HepG2 (cell line): ENCODE measurements around the gene CEBPB. TPM values are rescaled to one million over a fixed set of nuclear protein-coding genes. Genes with fewer than 3 reads are reported as not detected.

ENCODE experiments used
- BRF2 ChIP-seq: sonication (generic); formaldehyde crosslinking; IDR thresholded peaks from 2 replicates; pipeline ENCODE4 v1.8.1; 2022; ENCODE audit warnings: mild to moderate bottlenecking, missing genetic modification reagents
- FOXP1 ChIP-seq, 2 experiments: fragments of 450-650 bp in 1 of 2; IDR thresholded peaks; 2 replicates each; pipeline ENCODE4 v1.6.1; 2017 to 2018; ENCODE audit warnings: antibody characterized with exemption in 1 of 2
- HDAC2 ChIP-seq: sonication (generic); formaldehyde crosslinking; IDR thresholded peaks from 2 replicates; pipeline ENCODE4 v1.4.0; 2020; ENCODE audit warnings: missing genetic modification reagents
- HMGA1 ChIP-seq: sonication (generic); formaldehyde crosslinking; conservative IDR thresholded peaks from 2 replicates; pipeline ENCODE4 v1.4.0; 2020; ENCODE audit warnings: missing genetic modification reagents
- IKZF4 ChIP-seq: sonication (generic); formaldehyde crosslinking; IDR thresholded peaks from 2 replicates; pipeline ENCODE4 v1.5.1; 2020; ENCODE audit warnings: borderline replicate concordance, mild to moderate bottlenecking, low read depth, missing genetic modification reagents; ENCODE audit errors: not compliant biosample characterization
- KAT8 ChIP-seq: IDR thresholded peaks from 2 replicates; pipeline ENCODE4 v1.6.1; 2016; ENCODE audit warnings: missing genetic modification reagents, missing compliant biosample characterization
- NAIF1 ChIP-seq: sonication (generic); formaldehyde crosslinking; IDR thresholded peaks from 2 replicates; pipeline ENCODE4 v1.5.0; 2020; ENCODE audit warnings: mild to moderate bottlenecking, missing genetic modification reagents, borderline replicate concordance
- NCOA1 ChIP-seq: sonication (generic); formaldehyde crosslinking; IDR thresholded peaks from 2 replicates; pipeline ENCODE4 v1.9.0; 2021; ENCODE audit warnings: missing genetic modification reagents
- SRSF9 ChIP-seq: fragments of 200-400 bp; formaldehyde crosslinking; IDR thresholded peaks from 2 replicates; pipeline ENCODE4 v1.6.1; 2018; ENCODE audit warnings: borderline replicate concordance, mild to moderate bottlenecking, low read depth, low read length; ENCODE audit not compliant: insufficient read depth, poor library complexity, severe bottlenecking
- TP53 ChIP-seq: sonication (generic); formaldehyde crosslinking; conservative IDR thresholded peaks from 2 replicates; pipeline ENCODE4 v1.4.0; 2020; ENCODE audit warnings: missing genetic modification reagents
- U2AF1 ChIP-seq: fragments of 200-400 bp; formaldehyde crosslinking; optimal IDR thresholded peaks from 2 replicates; pipeline ENCODE3; 2017; ENCODE audit warnings: mild to moderate bottlenecking, low read depth, low read length
- ZC3H4 ChIP-seq: sonication (generic); formaldehyde crosslinking; IDR thresholded peaks from 2 replicates; pipeline ENCODE4 v1.4.0; 2020; ENCODE audit warnings: missing genetic modification reagents, borderline replicate concordance
- ZMYM3 ChIP-seq: sonication (generic); formaldehyde crosslinking; IDR thresholded peaks from 2 replicates; pipeline ENCODE4 v1.5.1; 2020; ENCODE audit warnings: mild to moderate bottlenecking, missing genetic modification reagents
- ZNF256 ChIP-seq: sonication (generic); formaldehyde crosslinking; conservative IDR thresholded peaks from 2 replicates; pipeline ENCODE4 v1.4.0; 2020; ENCODE audit warnings: missing genetic modification reagents
- ZNF333 ChIP-seq: sonication (generic); formaldehyde crosslinking; IDR thresholded peaks from 2 replicates; pipeline ENCODE4 v1.4.0; 2020; ENCODE audit warnings: mild to moderate bottlenecking, missing genetic modification reagents, borderline replicate concordance
- ZNF350 ChIP-seq: sonication (generic); formaldehyde crosslinking; IDR thresholded peaks from 2 replicates; pipeline ENCODE4 v1.4.0; 2020; ENCODE audit warnings: mild to moderate bottlenecking, low read depth, missing genetic modification reagents, borderline replicate concordance
- ZNF354B ChIP-seq: sonication (generic); formaldehyde crosslinking; IDR thresholded peaks from 2 replicates; pipeline ENCODE4 v1.8.0; 2022; ENCODE audit warnings: mild to moderate bottlenecking, missing genetic modification reagents
- ZNF589 ChIP-seq: sonication (generic); formaldehyde crosslinking; conservative IDR thresholded peaks from 2 replicates; pipeline ENCODE4 v1.8.0; 2022; ENCODE audit warnings: mild to moderate bottlenecking, moderate library complexity, missing genetic modification reagents
- ZNF75D ChIP-seq: sonication (generic); formaldehyde crosslinking; IDR thresholded peaks from 2 replicates; pipeline ENCODE4 v1.8.1; 2023; ENCODE audit warnings: missing genetic modification reagents, mild to moderate bottlenecking, borderline replicate concordance
- polyA plus RNA-seq, 8 experiments: library from polyadenylated mRNA; depleted of rRNA in 3 of 8; stranded (reverse) in 7 of 8; unstranded in 1 of 8; fragments of >200 nt; fragmentation: Illumina TruSeq in 4 of 8; extraction: Trizol in 4 of 8; gene quantifications; 2 replicates each; pipeline versions ENCODE4 v1.2.1 to v1.2.3, GENCODE V29; 2011 to 2016; ENCODE audit warnings: low read depth in 4 of 8, missing spikeins in 1 of 8, mixed read lengths in 1 of 8; ENCODE audit not compliant: insufficient read depth in 1 of 8
- total RNA-seq, 5 experiments: library from RNA; depleted of rRNA; stranded (reverse); fragments of >200 nt; fragmentation: Illumina TruSeq; extraction: Trizol; gene quantifications; 2 replicates each; pipeline ENCODE4 v1.2.3, GENCODE V29; 2016; ENCODE audit warnings: low read depth in 1 of 5
- TF ChIP-seq, protein P1 (sequence below): IDR thresholded peaks from 2 replicates; pipeline ENCODE4 v1.6.1; 2012; ENCODE audit warnings: inconsistent platforms
- TF ChIP-seq, protein P2 (sequence below): conservative IDR thresholded peaks from 2 replicates; pipeline ENCODE4 v1.6.1; 2018; ENCODE audit warnings: missing genetic modification reagents
- TF ChIP-seq, protein P3 (sequence below): sonication (generic); formaldehyde crosslinking; IDR thresholded peaks from 2 replicates; pipeline ENCODE4 v1.5.0; 2020; ENCODE audit warnings: missing genetic modification reagents
- TF ChIP-seq, protein P4 (sequence below): sonication (generic); formaldehyde crosslinking; IDR thresholded peaks from 2 replicates; pipeline ENCODE4 v1.4.0; 2020; ENCODE audit warnings: mild to moderate bottlenecking, missing genetic modification reagents
- TF ChIP-seq, protein P5 (sequence below): sonication (generic); formaldehyde crosslinking; conservative IDR thresholded peaks from 2 replicates; pipeline ENCODE4 v1.5.0; 2020; ENCODE audit warnings: missing genetic modification reagents

The CEBPB gene
- total and polyA plus RNA-seq, 2 of the 13 experiments (the other 11 are each of a cell fraction or from before 2014, with no cell fraction given): 18.5 to 28.2 TPM

GRCh38 chr20:50189681-50190250 lies 864 bp upstream of the CEBPB start (continued):
- no peak; the same call in 1 of the 2 replicates for TF ChIP-seq NCOA1 (CRISPR knock-in tag)
- TF ChIP-seq NAIF1 (CRISPR knock-in tag): no peak; the same call in 1 of the 2 replicates
- no peak for TF ChIP-seq HMGA1 (CRISPR knock-in tag)
- TF ChIP-seq, protein P1, sequence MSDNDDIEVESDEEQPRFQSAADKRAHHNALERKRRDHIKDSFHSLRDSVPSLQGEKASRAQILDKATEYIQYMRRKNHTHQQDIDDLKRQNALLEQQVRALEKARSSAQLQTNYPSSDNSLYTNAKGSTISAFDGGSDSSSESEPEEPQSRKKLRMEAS: peak; percentile 37; the same call in 1 of the 2 replicates
- TF ChIP-seq ZNF354B (CRISPR knock-in tag): 0 out of 2 replicates have a peak, but pooled peaks have one; percentile 85
- TF ChIP-seq ZNF256 (CRISPR knock-in tag): no peak
- no peak for TF ChIP-seq FOXP1 (IDR thresholded peaks at IDR 0.05)
- TF ChIP-seq FOXP1 (CRISPR knock-in tag; IDR thresholded peaks at IDR 0.05): peak; percentile 30; the same call in 1 of the 2 replicates
- no peak for TF ChIP-seq ZNF350
- TF ChIP-seq ZC3H4 (CRISPR knock-in tag): peak; percentile 53; the same call in 1 of the 2 replicates
- no peak for TF ChIP-seq ZNF589 (CRISPR knock-in tag)
- TF ChIP-seq, protein P2, sequence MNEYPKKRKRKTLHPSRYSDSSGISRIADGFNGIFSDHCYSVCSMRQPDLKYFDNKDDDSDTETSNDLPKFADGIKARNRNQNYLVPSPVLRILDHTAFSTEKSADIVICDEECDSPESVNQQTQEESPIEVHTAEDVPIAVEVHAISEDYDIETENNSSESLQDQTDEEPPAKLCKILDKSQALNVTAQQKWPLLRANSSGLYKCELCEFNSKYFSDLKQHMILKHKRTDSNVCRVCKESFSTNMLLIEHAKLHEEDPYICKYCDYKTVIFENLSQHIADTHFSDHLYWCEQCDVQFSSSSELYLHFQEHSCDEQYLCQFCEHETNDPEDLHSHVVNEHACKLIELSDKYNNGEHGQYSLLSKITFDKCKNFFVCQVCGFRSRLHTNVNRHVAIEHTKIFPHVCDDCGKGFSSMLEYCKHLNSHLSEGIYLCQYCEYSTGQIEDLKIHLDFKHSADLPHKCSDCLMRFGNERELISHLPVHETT (CRISPR knock-in tag): no peak
- TF ChIP-seq U2AF1: no peak
- TF ChIP-seq, protein P3, sequence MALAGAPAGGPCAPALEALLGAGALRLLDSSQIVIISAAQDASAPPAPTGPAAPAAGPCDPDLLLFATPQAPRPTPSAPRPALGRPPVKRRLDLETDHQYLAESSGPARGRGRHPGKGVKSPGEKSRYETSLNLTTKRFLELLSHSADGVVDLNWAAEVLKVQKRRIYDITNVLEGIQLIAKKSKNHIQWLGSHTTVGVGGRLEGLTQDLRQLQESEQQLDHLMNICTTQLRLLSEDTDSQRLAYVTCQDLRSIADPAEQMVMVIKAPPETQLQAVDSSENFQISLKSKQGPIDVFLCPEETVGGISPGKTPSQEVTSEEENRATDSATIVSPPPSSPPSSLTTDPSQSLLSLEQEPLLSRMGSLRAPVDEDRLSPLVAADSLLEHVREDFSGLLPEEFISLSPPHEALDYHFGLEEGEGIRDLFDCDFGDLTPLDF: no peak
- TF ChIP-seq, protein P4, sequence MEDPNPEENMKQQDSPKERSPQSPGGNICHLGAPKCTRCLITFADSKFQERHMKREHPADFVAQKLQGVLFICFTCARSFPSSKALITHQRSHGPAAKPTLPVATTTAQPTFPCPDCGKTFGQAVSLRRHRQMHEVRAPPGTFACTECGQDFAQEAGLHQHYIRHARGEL: no peak
- TF ChIP-seq KAT8 (CRISPR knock-in tag): no peak; the same call in 1 of the 2 replicates
- peak; percentile 55; the same call in 1 of the 2 replicates for TF ChIP-seq HDAC2 (CRISPR knock-in tag)
- no peak for TF ChIP-seq IKZF4
- TF ChIP-seq SRSF9: no peak
- no peak for TF ChIP-seq ZNF333 (CRISPR knock-in tag)
- no peak for TF ChIP-seq ZNF75D (CRISPR knock-in tag)
- TF ChIP-seq, protein P5, sequence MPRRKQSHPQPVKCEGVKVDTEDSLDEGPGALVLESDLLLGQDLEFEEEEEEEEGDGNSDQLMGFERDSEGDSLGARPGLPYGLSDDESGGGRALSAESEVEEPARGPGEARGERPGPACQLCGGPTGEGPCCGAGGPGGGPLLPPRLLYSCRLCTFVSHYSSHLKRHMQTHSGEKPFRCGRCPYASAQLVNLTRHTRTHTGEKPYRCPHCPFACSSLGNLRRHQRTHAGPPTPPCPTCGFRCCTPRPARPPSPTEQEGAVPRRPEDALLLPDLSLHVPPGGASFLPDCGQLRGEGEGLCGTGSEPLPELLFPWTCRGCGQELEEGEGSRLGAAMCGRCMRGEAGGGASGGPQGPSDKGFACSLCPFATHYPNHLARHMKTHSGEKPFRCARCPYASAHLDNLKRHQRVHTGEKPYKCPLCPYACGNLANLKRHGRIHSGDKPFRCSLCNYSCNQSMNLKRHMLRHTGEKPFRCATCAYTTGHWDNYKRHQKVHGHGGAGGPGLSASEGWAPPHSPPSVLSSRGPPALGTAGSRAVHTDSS: no peak
- TF ChIP-seq TP53 (CRISPR knock-in tag): 0 out of 2 replicates have a peak, but pooled peaks have one; percentile 81
- TF ChIP-seq ZMYM3 (CRISPR knock-in tag): peak; percentile 94
- no peak; the same call in 1 of the 2 replicates for TF ChIP-seq BRF2 (CRISPR knock-in tag)
